HepG2 (cell line): Measurements from ENCODE around the gene DIP2C. TPM values are rescaled to one million over a fixed set of nuclear protein-coding genes. Genes with fewer than 3 reads are reported as not detected.

ENCODE experiments used
- ATF7-NPFF ChIP-seq: sonication (generic); formaldehyde crosslinking; IDR thresholded peaks from 2 replicates; pipeline ENCODE4 v1.8.1; 2023; ENCODE audit warnings: mild to moderate bottlenecking, low read depth, missing genetic modification reagents, moderate library complexity
- CCAR2 ChIP-seq: fragments of 200-400 bp; formaldehyde crosslinking; optimal IDR thresholded peaks from 2 replicates; pipeline ENCODE3; 2018; ENCODE audit warnings: low read depth, mild to moderate bottlenecking, low read length, moderate library complexity
- DZIP1 ChIP-seq: sonication (generic); formaldehyde crosslinking; IDR thresholded peaks from 2 replicates; pipeline ENCODE4 v1.5.0; 2020; ENCODE audit warnings: mild to moderate bottlenecking, missing genetic modification reagents
- IRX3 ChIP-seq: sonication (generic); formaldehyde crosslinking; IDR thresholded peaks from 2 replicates; pipeline ENCODE4 v1.8.1; 2023; ENCODE audit warnings: mild to moderate bottlenecking, low read depth, missing genetic modification reagents, borderline replicate concordance
- KAT8 ChIP-seq: IDR thresholded peaks from 2 replicates; pipeline ENCODE4 v1.6.1; 2016; ENCODE audit warnings: missing genetic modification reagents, missing compliant biosample characterization
- NFE2L1 ChIP-seq: sonication (generic); formaldehyde crosslinking; IDR thresholded peaks from 2 replicates; pipeline ENCODE4 v1.4.0; 2020; ENCODE audit warnings: missing genetic modification reagents, mild to moderate bottlenecking, borderline replicate concordance
- NR0B2 ChIP-seq: sonication (generic); formaldehyde crosslinking; IDR thresholded peaks from 2 replicates; pipeline ENCODE4 v1.4.0; 2020; ENCODE audit warnings: mild to moderate bottlenecking, missing genetic modification reagents
- RARA ChIP-seq: IDR thresholded peaks from 2 replicates; pipeline ENCODE4 v1.6.1; 2016; ENCODE audit warnings: missing genetic modification reagents, missing compliant biosample characterization
- SAP130 ChIP-seq: IDR thresholded peaks from 2 replicates; pipeline ENCODE4 v1.6.1; 2016; ENCODE audit warnings: low read depth
- SOX13 ChIP-seq, 3 experiments: fragments of 450-650 bp in 1 of 3; sonication (generic) in 1 of 3; formaldehyde crosslinking in 1 of 3; IDR thresholded peaks in 2 of 3; conservative IDR thresholded peaks in 1 of 3; 2 replicates each; pipeline versions ENCODE4 v1.5.0 to v1.6.1; 2016 to 2020; ENCODE audit warnings: antibody characterized with exemption in 1 of 3, mild to moderate bottlenecking in 1 of 3, missing compliant biosample characterization in 1 of 3, missing genetic modification reagents in 1 of 3, moderate library complexity in 1 of 3
- SRSF1 ChIP-seq: fragments of 200-400 bp; formaldehyde crosslinking; optimal IDR thresholded peaks from 2 replicates; pipeline ENCODE3; 2017; ENCODE audit warnings: mild to moderate bottlenecking, low read depth, low read length, moderate library complexity
- ZNF225 ChIP-seq: sonication (generic); formaldehyde crosslinking; IDR thresholded peaks from 2 replicates; pipeline ENCODE4 v1.4.0; 2020; ENCODE audit warnings: mild to moderate bottlenecking, missing genetic modification reagents
- ZNF296 ChIP-seq: sonication (generic); formaldehyde crosslinking; conservative IDR thresholded peaks from 2 replicates; pipeline ENCODE4 v1.5.0; 2020; ENCODE audit warnings: mild to moderate bottlenecking, missing genetic modification reagents
- ZNF563 ChIP-seq: sonication (generic); formaldehyde crosslinking; IDR thresholded peaks from 2 replicates; pipeline ENCODE4 v1.8.0; 2022; ENCODE audit warnings: mild to moderate bottlenecking, moderate library complexity, missing genetic modification reagents
- ZNF687 ChIP-seq: sonication (generic); formaldehyde crosslinking; IDR thresholded peaks from 2 replicates; pipeline ENCODE4 v1.5.1; 2020; ENCODE audit warnings: mild to moderate bottlenecking, missing genetic modification reagents, moderate library complexity
- ZNF724P ChIP-seq: sonication (generic); formaldehyde crosslinking; IDR thresholded peaks from 2 replicates; pipeline ENCODE4 v1.8.0; 2022; ENCODE audit warnings: missing genetic modification reagents, borderline replicate concordance
- ZNF782 ChIP-seq: sonication (generic); formaldehyde crosslinking; IDR thresholded peaks from 2 replicates; pipeline ENCODE4 v1.4.0; 2020; ENCODE audit warnings: missing genetic modification reagents, mild to moderate bottlenecking, borderline replicate concordance
- ZNF883 ChIP-seq: sonication (generic); formaldehyde crosslinking; IDR thresholded peaks from 2 replicates; pipeline ENCODE4 v1.5.1; 2020; ENCODE audit warnings: mild to moderate bottlenecking, missing genetic modification reagents; ENCODE audit errors: not compliant biosample characterization
- polyA plus RNA-seq, 8 experiments: library from polyadenylated mRNA; depleted of rRNA in 3 of 8; stranded (reverse) in 7 of 8; unstranded in 1 of 8; fragments of >200 nt; fragmentation: Illumina TruSeq in 4 of 8; extraction: Trizol in 4 of 8; gene quantifications; 2 replicates each; pipeline versions ENCODE4 v1.2.1 to v1.2.3, GENCODE V29; 2011 to 2016; ENCODE audit warnings: low read depth in 4 of 8, missing spikeins in 1 of 8, mixed read lengths in 1 of 8; ENCODE audit not compliant: insufficient read depth in 1 of 8
- total RNA-seq, 5 experiments: library from RNA; depleted of rRNA; stranded (reverse); fragments of >200 nt; fragmentation: Illumina TruSeq; extraction: Trizol; gene quantifications; 2 replicates each; pipeline ENCODE4 v1.2.3, GENCODE V29; 2016; ENCODE audit warnings: low read depth in 1 of 5
- TF ChIP-seq, protein P1 (sequence below): sonication (generic); formaldehyde crosslinking; IDR thresholded peaks from 2 replicates; pipeline ENCODE4 v1.4.0; 2020; ENCODE audit warnings: missing genetic modification reagents, mild to moderate bottlenecking, borderline replicate concordance

Gene DIP2C
- total and polyA plus RNA-seq, 2 of the 13 experiments (the other 11 are each of a cell fraction or from before 2014, with no cell fraction given): 2.2 to 2.7 TPM

DNA sequence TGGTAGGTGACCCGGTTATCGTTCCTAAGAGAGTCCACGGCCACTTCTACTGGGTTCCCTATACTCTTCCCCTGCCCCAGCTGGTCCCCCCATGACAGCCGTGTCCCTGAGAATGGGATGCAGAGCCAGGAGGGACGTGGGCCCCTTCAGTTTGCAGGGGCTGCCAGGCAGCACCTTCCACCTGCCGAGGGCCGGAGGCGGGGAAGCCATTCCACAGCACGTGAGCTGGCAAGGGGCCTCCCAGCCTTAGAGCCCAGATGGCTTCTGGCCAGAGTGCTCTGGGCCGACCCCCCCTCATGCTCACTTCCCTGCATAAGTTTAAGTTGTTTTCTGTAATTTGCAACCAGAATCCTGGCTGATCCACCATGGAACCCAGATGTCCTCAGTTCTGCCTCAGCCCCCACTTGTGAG, 39.0 kb downstream of the DIP2C start (continued):
- TF ChIP-seq, protein P1, sequence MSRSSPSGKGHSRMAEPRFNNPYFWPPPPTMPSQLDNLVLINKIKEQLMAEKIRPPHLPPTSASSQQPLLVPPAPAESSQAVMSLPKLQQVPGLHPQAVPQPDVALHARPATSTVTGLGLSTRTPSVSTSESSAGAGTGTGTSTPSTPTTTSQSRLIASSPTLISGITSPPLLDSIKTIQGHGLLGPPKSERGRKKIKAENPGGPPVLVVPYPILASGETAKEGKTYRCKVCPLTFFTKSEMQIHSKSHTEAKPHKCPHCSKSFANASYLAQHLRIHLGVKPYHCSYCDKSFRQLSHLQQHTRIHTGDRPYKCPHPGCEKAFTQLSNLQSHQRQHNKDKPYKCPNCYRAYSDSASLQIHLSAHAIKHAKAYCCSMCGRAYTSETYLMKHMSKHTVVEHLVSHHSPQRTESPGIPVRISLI (CRISPR knock-in tag): peak; percentile 30; the same call in 1 of the 2 replicates
- TF ChIP-seq ZNF883 (CRISPR knock-in tag) (peak; percentile 50), IRX3 (CRISPR knock-in tag) (no peak), SRSF1 (peak; percentile 41), ZNF225 (CRISPR knock-in tag) (peak; percentile 61; the same call in 1 of the 2 replicates), DZIP1 (CRISPR knock-in tag) (no peak), ATF7-NPFF (0 out of 2 replicates have a peak, but pooled peaks have one; percentile 54), KAT8 (CRISPR knock-in tag) (no peak), ZNF724P (CRISPR knock-in tag) (0 out of 2 replicates have a peak, but pooled peaks have one; percentile 76), ZNF563 (CRISPR knock-in tag) (0 out of 2 replicates have a peak, but pooled peaks have one; percentile 3), ZNF687 (CRISPR knock-in tag) (peak; percentile 90), RARA (CRISPR knock-in tag) (0 out of 2 replicates have a peak, but pooled peaks have one; percentile 14), CCAR2 (no peak), ZNF782 (CRISPR knock-in tag) (no peak), SOX13 (IDR thresholded peaks at IDR 0.05) (no peak), SOX13 (CRISPR knock-in tag; conservative IDR thresholded peaks at IDR 0.05 in 1 of 2, IDR thresholded peaks at IDR 0.05 in 1 of 2) (peak in 1 of 2 experiments; percentile 23; a peak in 1 of 4 replicates), ZNF296 (CRISPR knock-in tag) (no peak), NR0B2 (CRISPR knock-in tag) (0 out of 2 replicates have a peak, but pooled peaks have one; percentile 33), NFE2L1 (CRISPR knock-in tag) (no peak), SAP130 (CRISPR knock-in tag) (peak; percentile 5; the same call in 1 of the 2 replicates)
